ENCODE results near the gene TMEM209. TPM values are rescaled to one million over a fixed set of nuclear protein-coding genes. Genes with fewer than 3 reads are reported as not detected.

TMEM209 gene
- total RNA-seq, 2 donors from 2014 or later: 18.6 to 21.8 TPM

GRCh38 chr7:130134726-130135125, 70.5 kb downstream of the TMEM209 start:
- H3K4me3 ChIP-seq: no peak overlapping the region
- no peaks in the 10 kb centered on the region for H3K36me3 ChIP-seq
- no peaks in the 10 kb centered on the region for H3K9me3 ChIP-seq
- H3K27ac ChIP-seq: no peak overlapping the region
- DNase-seq: no peak
- intact Hi-C loops (cut with DNase I): no loop called here
- no peaks in the 10 kb centered on the region for H3K4me1 ChIP-seq
- H3K27me3 ChIP-seq: no peaks in the 10 kb centered on the region
- no peak for TF ChIP-seq CTCF (IDR thresholded peaks at IDR 0.05)
- no peak overlapping the region for H3K9ac ChIP-seq (ENCODE audit: low read depth in 2 of 2, low read length in 2 of 2)

- no peaks in the 10 kb centered on the region for H3K9me3 ChIP-seq
- no peak overlapping the region for H3K27ac ChIP-seq
- H3K27me3 ChIP-seq: no peaks in the 10 kb centered on the region
- DNase-seq: no peak
- no peak overlapping the region for H3K9ac ChIP-seq (ENCODE audit: low read depth in 2 of 2, low read length in 2 of 2)
- intact Hi-C loops (cut with DNase I): no loop called here
- TF ChIP-seq CTCF (IDR thresholded peaks at IDR 0.05): no peak
- H3K36me3 ChIP-seq: no peaks in the 10 kb centered on the region
- H3K4me1 ChIP-seq: no peaks in the 10 kb centered on the region
- H3K4me3 ChIP-seq: no peak overlapping the region
Observed at GRCh38 chr7:130134106-130134636, 71.0 kb downstream of the TMEM209 start.

GRCh38 chr7:130133029-130133782, 72.0 kb downstream of the TMEM209 start:
- no peak overlapping the region for H3K9ac ChIP-seq (ENCODE audit: low read depth in 2 of 2, low read length in 2 of 2)
- H3K27me3 ChIP-seq: no peaks in the 10 kb centered on the region
- H3K27ac ChIP-seq: no peak overlapping the region
- H3K4me1 ChIP-seq: no peaks in the 10 kb centered on the region
- no peak overlapping the region for H3K4me3 ChIP-seq
- intact Hi-C loops (cut with DNase I): no loop called here
- no peaks in the 10 kb centered on the region for H3K36me3 ChIP-seq
- TF ChIP-seq CTCF (IDR thresholded peaks at IDR 0.05): no peak
- H3K9me3 ChIP-seq: no peaks in the 10 kb centered on the region
- no peak for DNase-seq

- Histone ChIP-seq H3K36me3 (no peaks in the 10 kb centered on the region), H3K27me3 (no peaks in the 10 kb centered on the region)
- intact Hi-C loops (cut with DNase I): no loop called here
Observed at GRCh38 chr7:130131964-130132875, 73.0 kb downstream of the TMEM209 start.

More at GRCh38 chr7:130131964-130132875, 73.0 kb downstream of the TMEM209 start:
- Histone ChIP-seq H3K4me1 (no peaks in the 10 kb centered on the region), H3K9ac (ENCODE audit: low read depth in 2 of 2, low read length in 2 of 2) (no peak overlapping the region), H3K27ac (no peak overlapping the region), H3K9me3 (no peaks in the 10 kb centered on the region), H3K4me3 (no peak overlapping the region)
- TF ChIP-seq CTCF (IDR thresholded peaks at IDR 0.05): no peak
- DNase-seq: no peak

Measured in colonic mucosa (tissue), 4 donors.